ENCODE results near the gene DUS1L. TPM values are rescaled to one million over a fixed set of nuclear protein-coding genes. Genes with fewer than 3 reads are reported as not detected.
A peak's percentile ranks its signal among the peaks of the same experiment; 100 is the strongest.

The DUS1L gene
- total RNA-seq, 1 donor: 56.1 TPM

- H3K4me3 ChIP-seq (ENCODE audit: low read depth, low read length): no peak overlapping the region
- no peak for DNase-seq (ENCODE audit: low read depth)
- no peak for TF ChIP-seq CTCF (IDR thresholded peaks at IDR 0.05; ENCODE audit: insufficient read depth, low read depth, low read length)
These were observed 7.8 kb upstream of the DUS1L start for GRCh38 chr17:82073446-82073845.

- H3K4me3 ChIP-seq (ENCODE audit: low read depth, low read length): no peak overlapping the region
- TF ChIP-seq CTCF (IDR thresholded peaks at IDR 0.05; ENCODE audit: insufficient read depth, low read depth, low read length): no peak
- no peak for DNase-seq (ENCODE audit: low read depth)
These were observed 7.2 kb upstream of the DUS1L start for GRCh38 chr17:82072827-82073226.

DNA sequence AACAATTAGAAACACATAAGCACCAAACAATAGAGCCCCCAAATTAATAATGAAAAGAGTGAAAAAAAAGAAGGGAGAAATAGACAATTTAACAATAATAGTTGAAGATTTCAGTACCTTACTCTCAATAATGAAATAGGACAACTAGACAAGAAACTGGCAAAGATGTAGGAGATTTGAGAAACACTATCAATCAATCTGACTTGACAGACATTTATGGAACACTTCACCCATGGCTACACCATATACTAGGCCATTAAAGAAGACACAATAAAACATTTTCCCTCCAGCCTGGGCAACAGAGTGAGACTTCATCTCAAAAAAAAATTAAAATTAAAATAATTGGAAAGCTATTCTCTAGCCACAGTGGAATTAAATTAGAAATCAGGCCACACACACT is 5.0 kb upstream of the DUS1L start:
- TF ChIP-seq CTCF (IDR thresholded peaks at IDR 0.05; ENCODE audit: insufficient read depth, low read depth, low read length): no peak
- H3K4me3 ChIP-seq (ENCODE audit: low read depth, low read length): no peak overlapping the region
- DNase-seq (ENCODE audit: low read depth): no peak

- DNase-seq (ENCODE audit: low read depth): peak; percentile 51
These were observed 389 bp downstream of the DUS1L start for GRCh38 chr17:82065193-82065637.

DNA sequence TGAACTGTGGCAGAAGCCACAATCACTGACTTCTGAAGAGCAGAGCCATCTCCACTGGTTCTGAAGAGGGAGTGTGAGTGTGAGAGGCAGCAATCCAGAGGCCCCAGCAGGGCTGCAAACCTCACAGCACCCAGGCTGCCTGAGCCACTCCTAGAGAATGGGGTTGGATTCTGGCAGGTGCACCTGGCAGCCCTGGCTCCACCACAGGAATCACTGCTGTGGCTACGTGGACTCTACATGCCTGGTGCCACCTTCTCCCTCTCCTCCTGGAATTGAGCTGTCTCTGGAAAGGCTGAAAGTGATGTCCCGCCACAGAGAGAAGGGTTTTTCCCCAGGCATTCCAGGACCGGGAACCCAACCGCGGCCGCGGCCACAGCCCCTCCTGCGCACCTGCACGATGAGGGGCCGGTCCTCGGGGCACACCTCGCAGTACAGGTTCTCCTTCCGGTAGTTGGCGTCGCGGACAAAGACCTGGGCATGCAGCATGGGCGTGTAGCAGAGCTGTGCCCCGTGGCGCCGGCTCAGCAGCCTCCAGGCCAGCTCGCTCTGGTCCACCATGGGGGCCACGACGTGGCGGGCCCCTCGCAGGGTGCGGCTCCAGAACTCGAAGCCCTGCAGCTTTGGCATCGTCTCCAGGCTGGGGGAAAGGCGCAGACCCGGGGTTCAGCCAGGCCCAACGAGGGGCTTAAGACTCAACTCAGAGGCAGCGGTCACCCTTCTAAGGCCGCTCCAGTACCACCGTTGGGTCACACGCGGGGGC is 991 bp downstream of the DUS1L start:
- no peak for TF ChIP-seq CTCF (IDR thresholded peaks at IDR 0.05; ENCODE audit: insufficient read depth, low read depth, low read length)
- no peak for DNase-seq (ENCODE audit: low read depth)
- H3K4me3 ChIP-seq (ENCODE audit: low read depth, low read length): peak overlapping the region; percentile 82

More at GRCh38 chr17:82065193-82065637, 389 bp downstream of the DUS1L start:
- peak overlapping the region; percentile 82 for H3K4me3 ChIP-seq (ENCODE audit: low read depth, low read length)
- no peak for TF ChIP-seq CTCF (IDR thresholded peaks at IDR 0.05; ENCODE audit: insufficient read depth, low read depth, low read length)

DNA sequence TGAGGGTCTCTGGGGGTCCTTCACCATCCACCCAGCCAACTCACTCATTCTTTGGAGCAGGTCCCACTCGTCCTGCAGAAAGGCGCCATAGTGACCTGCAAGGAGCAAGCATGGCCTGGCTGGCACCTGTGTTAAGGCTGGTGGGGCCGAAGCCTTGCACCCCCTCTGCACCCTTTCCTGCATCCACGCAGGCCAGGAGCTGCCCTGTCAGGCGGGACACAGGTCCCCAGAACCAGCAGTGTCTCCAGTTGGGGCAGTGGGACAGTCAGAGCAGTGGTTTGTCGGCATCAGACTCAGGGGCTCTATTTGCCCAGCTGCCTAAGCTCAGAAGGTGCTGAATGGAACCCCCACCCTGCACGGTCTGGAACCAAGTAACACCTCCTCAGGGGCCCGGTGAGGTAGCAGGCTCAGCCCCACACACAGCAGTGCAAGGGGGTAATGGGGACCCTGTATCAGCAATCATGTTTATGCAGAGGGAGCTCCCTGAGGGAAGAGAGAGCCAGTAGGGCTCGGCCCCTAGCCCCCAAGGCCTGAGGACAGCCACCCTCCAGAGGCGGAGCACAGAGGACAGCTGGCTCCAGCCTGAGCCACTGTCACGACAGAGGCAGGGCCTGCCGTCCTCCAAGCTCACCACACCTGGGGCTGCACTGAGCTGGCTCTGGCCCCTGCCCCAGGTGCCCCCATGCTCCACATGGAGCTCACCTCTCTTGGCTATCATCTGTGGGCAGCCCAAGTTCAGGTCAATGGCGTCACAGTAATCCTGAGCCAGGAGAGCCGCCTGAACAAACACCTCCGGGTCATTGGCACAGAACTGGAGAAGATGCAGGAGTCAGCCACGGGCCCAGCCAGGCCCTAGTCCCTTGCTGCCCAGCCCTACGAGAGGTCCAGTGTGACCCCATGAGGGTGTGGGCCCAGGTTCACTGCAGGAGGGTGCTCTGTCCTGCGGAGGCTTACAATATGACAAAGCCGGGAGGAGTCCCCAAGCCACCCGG is 1.9 kb downstream of the DUS1L start:
- no peak for TF ChIP-seq CTCF (IDR thresholded peaks at IDR 0.05; ENCODE audit: insufficient read depth, low read depth, low read length)
- DNase-seq (ENCODE audit: low read depth): no peak
- H3K4me3 ChIP-seq (ENCODE audit: low read depth, low read length): no peak overlapping the region
